GM10248 (cell line): ENCODE data around the gene CHMP2B.

Experiments used
- CTCF ChIA-PET: fragments of 300-600 bp; sonication (Branson Sonifier 250); formaldehyde crosslinking; extraction: SDS; loops from one replicate; lab custom pipeline; 2021; ENCODE audit warnings: antibody characterized with exemption; lab: Yijun Ruan, JAX
- POLR2A ChIA-PET: fragments of 350-650 bp; sonication (Branson Sonifier 250); formaldehyde crosslinking; extraction: SDS; loops from one replicate; lab custom pipeline; 2020; ENCODE audit warnings: antibody characterized with exemption; lab: Yijun Ruan, JAX
- DNase-seq: peaks from one replicate; pipeline ENCODE4 v3.0.0; 2012; ENCODE audit errors: extremely low spot score
- CTCF ChIP-seq: IDR thresholded peaks from 2 replicates; pipeline ENCODE4 v1.5.1; 2012; ENCODE audit warnings: mild to moderate bottlenecking, low read depth; ENCODE audit errors: extremely low read depth, missing control alignments, control extremely low read depth

The CHMP2B gene

GRCh38 chr3:87201727-87202126, 25.4 kb upstream of the CHMP2B start:
- CTCF ChIA-PET = interaction anchor here (1.1 to 1.4 kb wide), 2 partner anchors 10 to 34 kb away, joined by 3 read pairs; no protein-coding TSS in a partner anchor
- POLR2A ChIA-PET = no interaction called here
- TF ChIP-seq CTCF = no peak
- DNase-seq = no peak

- POLR2A ChIA-PET = no interaction called here
- TF ChIP-seq CTCF = no peak
- CTCF ChIA-PET = interaction anchor here (1.5 kb wide), 1 partner anchor 10 kb away, joined by 4 read pairs; no protein-coding TSS in a partner anchor
- DNase-seq = no peak
Observed at GRCh38 chr3:87203809-87204208, 23.3 kb upstream of the CHMP2B start.

GRCh38 chr3:87206070-87206469, 21.0 kb upstream of the CHMP2B start:
- POLR2A ChIA-PET = no interaction called here
- TF ChIP-seq CTCF = no peak
- no peak for DNase-seq
- CTCF ChIA-PET = no interaction called here

GRCh38 chr3:87206635-87207034, 20.5 kb upstream of the CHMP2B start:
- POLR2A ChIA-PET = no interaction called here
- CTCF ChIA-PET = no interaction called here
- no peak for TF ChIP-seq CTCF
- DNase-seq = no peak

GRCh38 chr3:87207460-87207859, 19.6 kb upstream of the CHMP2B start:
- POLR2A ChIA-PET = no interaction called here
- no peak for TF ChIP-seq CTCF
- CTCF ChIA-PET = no interaction called here
- DNase-seq = no peak

GRCh38 chr3:87209111-87209510, 18.0 kb upstream of the CHMP2B start:
- TF ChIP-seq CTCF = no peak
- DNase-seq = no peak
- ChIA-PET POLR2A (no interaction called here), CTCF (interaction anchor here (1.6 kb wide), 1 partner anchor 15 kb away, joined by 5 read pairs; no protein-coding TSS in a partner anchor)

- TF ChIP-seq CTCF = no peak
- no peak for DNase-seq
- CTCF ChIA-PET = no interaction called here
- POLR2A ChIA-PET = no interaction called here
Observed at GRCh38 chr3:87218560-87218959, 8.5 kb upstream of the CHMP2B start.
